ENCODE data around the gene ELP4.

Gene ELP4

GRCh38 chr11:31643857-31644256, 134.3 kb downstream of the ELP4 start:
- Mint-ChIP-seq H3K4me3 (no peak overlapping the region), H3K27me3 (ENCODE audit: low read depth, poor library complexity) (no peaks in the 10 kb centered on the region), H3K36me3 (ENCODE audit: low read depth) (no peaks in the 10 kb centered on the region), H3K4me1 (no peaks in the 10 kb centered on the region), H3K9me3 (no peaks in the 10 kb centered on the region), H3K27ac (no peak overlapping the region)
- no peak for DNase-seq
- no peak for TF ChIP-seq CTCF (IDR thresholded peaks at IDR 0.05)

GRCh38 chr11:31645747-31646146, 136.2 kb downstream of the ELP4 start:
- H3K4me1 Mint-ChIP-seq = peaks cover 4% of the 10 kb centered on the region
- H3K4me3 Mint-ChIP-seq = no peak overlapping the region
- H3K27me3 Mint-ChIP-seq (ENCODE audit: low read depth, poor library complexity) = no peaks in the 10 kb centered on the region
- no peaks in the 10 kb centered on the region for H3K9me3 Mint-ChIP-seq
- H3K27ac Mint-ChIP-seq = no peak overlapping the region
- TF ChIP-seq CTCF (IDR thresholded peaks at IDR 0.05) = no peak
- DNase-seq = no peak
- no peaks in the 10 kb centered on the region for H3K36me3 Mint-ChIP-seq (ENCODE audit: low read depth)

- Mint-ChIP-seq H3K27me3 (ENCODE audit: low read depth, poor library complexity) (no peaks in the 10 kb centered on the region), H3K4me3 (no peak overlapping the region), H3K9me3 (no peaks in the 10 kb centered on the region), H3K36me3 (ENCODE audit: low read depth) (no peaks in the 10 kb centered on the region), H3K4me1 (peaks cover 8% of the 10 kb centered on the region), H3K27ac (no peak overlapping the region)
- no peak for TF ChIP-seq CTCF (IDR thresholded peaks at IDR 0.05)
- DNase-seq = no peak
These were observed 136.6 kb downstream of the ELP4 start for GRCh38 chr11:31646216-31646615.

GRCh38 chr11:31649129-31649966, 139.8 kb downstream of the ELP4 start:
- no peak for TF ChIP-seq CTCF (IDR thresholded peaks at IDR 0.05)
- Mint-ChIP-seq H3K9me3 (no peaks in the 10 kb centered on the region), H3K27ac (no peak overlapping the region), H3K4me3 (no peak overlapping the region), H3K27me3 (ENCODE audit: low read depth, poor library complexity) (no peaks in the 10 kb centered on the region), H3K36me3 (ENCODE audit: low read depth) (no peaks in the 10 kb centered on the region), H3K4me1 (peaks cover 10% of the 10 kb centered on the region)
- DNase-seq = no peak

GRCh38 chr11:31651208-31651607, 141.6 kb downstream of the ELP4 start:
- DNase-seq = no peak
- Mint-ChIP-seq H3K27me3 (ENCODE audit: low read depth, poor library complexity) (no peaks in the 10 kb centered on the region), H3K4me3 (no peak overlapping the region)

More at GRCh38 chr11:31651208-31651607, 141.6 kb downstream of the ELP4 start:
- no peak for TF ChIP-seq CTCF (IDR thresholded peaks at IDR 0.05)
- Mint-ChIP-seq H3K4me1 (peaks cover 10% of the 10 kb centered on the region), H3K36me3 (ENCODE audit: low read depth) (no peaks in the 10 kb centered on the region), H3K27ac (no peak overlapping the region), H3K9me3 (no peaks in the 10 kb centered on the region)
